COR-L47 (cell line): Measurements from ENCODE around the gene FBXW12.

ENCODE experiments used
- DNase-seq: peaks from one replicate; lab custom pipeline; 2025; lab: John Stamatoyannopoulos, UW

Gene FBXW12

GRCh38 chr3:48407542-48408099 lies 35.6 kb downstream of the FBXW12 start:
- no peak for DNase-seq

- no peak for DNase-seq
These were observed 36.8 kb downstream of the FBXW12 start for GRCh38 chr3:48408823-48409281.

GRCh38 chr3:48409291-48410201 lies 37.5 kb downstream of the FBXW12 start:
- DNase-seq, result no peak

- DNase-seq, result no peak
These were observed 38.4 kb downstream of the FBXW12 start for GRCh38 chr3:48410205-48411040.

GRCh38 chr3:48411041-48411588 lies 39.1 kb downstream of the FBXW12 start:
- no peak for DNase-seq

GRCh38 chr3:48411606-48412374 lies 39.8 kb downstream of the FBXW12 start:
- DNase-seq, result no peak

- no peak for DNase-seq
These were observed 40.5 kb downstream of the FBXW12 start for GRCh38 chr3:48412375-48413001.

- no peak for DNase-seq
These were observed 41.1 kb downstream of the FBXW12 start for GRCh38 chr3:48413086-48413485.

GRCh38 chr3:48413611-48414010 lies 41.6 kb downstream of the FBXW12 start:
- no peak for DNase-seq

- no peak for DNase-seq
These were observed 42.6 kb downstream of the FBXW12 start for GRCh38 chr3:48414376-48415250.

- DNase-seq, result no peak
These were observed 43.4 kb downstream of the FBXW12 start for GRCh38 chr3:48415251-48415953.

GRCh38 chr3:48416091-48416505 lies 44.1 kb downstream of the FBXW12 start:
- no peak for DNase-seq

- DNase-seq, result no peak
These were observed 44.5 kb downstream of the FBXW12 start for GRCh38 chr3:48416546-48416945.

- no peak for DNase-seq
These were observed 45.6 kb downstream of the FBXW12 start for GRCh38 chr3:48417529-48418108.

- DNase-seq, result no peak
These were observed 46.1 kb downstream of the FBXW12 start for GRCh38 chr3:48418140-48418539.

- no peak for DNase-seq
These were observed 46.6 kb downstream of the FBXW12 start for GRCh38 chr3:48418651-48419050.

GRCh38 chr3:48419149-48419548 lies 47.1 kb downstream of the FBXW12 start:
- no peak for DNase-seq

- no peak for DNase-seq
These were observed 47.6 kb downstream of the FBXW12 start for GRCh38 chr3:48419597-48419996.

GRCh38 chr3:48420561-48420960 lies 48.5 kb downstream of the FBXW12 start:
- no peak for DNase-seq
